ENCODE data around the gene PCSK4. TPM values are rescaled to one million over a fixed set of nuclear protein-coding genes. Genes with fewer than 3 reads are reported as not detected.

Gene PCSK4
- total RNA-seq, 1 experiment from 2014 or later: 11.1 TPM

DNA sequence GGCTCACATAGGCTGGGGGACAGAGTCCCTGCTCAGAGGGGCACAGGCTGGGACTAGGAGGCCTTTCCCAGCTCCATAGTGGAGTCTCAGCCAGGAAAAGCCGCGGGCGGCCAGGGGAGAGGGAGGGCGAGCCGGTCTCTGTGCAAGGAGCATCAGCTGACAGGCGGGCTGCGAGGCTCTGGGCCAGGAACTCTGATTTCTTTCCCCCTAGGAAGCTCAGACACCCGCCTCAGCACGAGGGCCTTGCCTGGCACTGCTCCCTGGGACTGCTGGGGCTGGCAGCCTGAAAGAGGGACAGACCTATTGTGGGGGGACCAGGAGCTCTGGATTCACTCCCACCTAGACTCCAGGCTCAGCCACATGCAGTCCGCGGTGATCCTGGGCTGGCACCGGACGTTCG, 31.5 kb upstream of the PCSK4 start:
- intact Hi-C loops (cut with micrococcal nuclease): no loop called here
- H4K20me1 ChIP-seq (ENCODE audit: insufficient read depth): no peaks in the 10 kb centered on the region

More for the DNA sequence above, 31.5 kb upstream of the PCSK4 start:
- Histone ChIP-seq H3K4me3 (replicated peaks in 1 of 2; ENCODE audit: low read depth in 1 of 2, low read length in 2 of 2) (no peak overlapping the region), H3K36me3 (ENCODE audit: control insufficient read depth in 1 of 2, insufficient read depth in 2 of 2, low read length in 2 of 2) (no peaks in the 10 kb centered on the region), H2AFZ (ENCODE audit: low read depth, low read length, poor library complexity, severe bottlenecking) (no peak overlapping the region), H3K4me2 (ENCODE audit: low read length) (no peak overlapping the region), H3K4me1 (ENCODE audit: control insufficient read depth in 1 of 2, insufficient read depth in 2 of 2, low read length in 2 of 2) (no peaks in the 10 kb centered on the region), H3K79me2 (ENCODE audit: insufficient read depth, low read length) (no peaks in the 10 kb centered on the region), H3K27ac (ENCODE audit: low read depth, low read length) (no peak overlapping the region), H3K9me2 (ENCODE audit: insufficient read depth) (no peaks in the 10 kb centered on the region), H3K27me3 (ENCODE audit: insufficient read depth, low read length) (no peaks in the 10 kb centered on the region), H3K9ac (ENCODE audit: low read length) (no peak overlapping the region), H3K9me3 (ENCODE audit: control insufficient read depth in 1 of 2, insufficient read depth in 1 of 2, low read depth in 1 of 2, low read length in 2 of 2) (no peaks in the 10 kb centered on the region)
- ChIA-PET RAD21 (ENCODE audit: low non-redundant PET in 1 of 2, low total read pairs in 2 of 2, uncharacterized antibody in 2 of 2, unreplicated experiment in 2 of 2) (no interaction called here), CTCF (interaction anchor here (0.5 to 1.2 kb wide), 2 partner anchors 25 to 304 kb away, joined by 4 to 5 read pairs; no protein-coding TSS in a partner anchor), POLR2A (no interaction called here)
- no TSS peak for BruUV-seq (replicated peaks)
- TF ChIP-seq SP1 (IDR thresholded peaks at IDR 0.05; ENCODE audit: low read depth): no peak
- no peak for TF ChIP-seq CEBPB (IDR thresholded peaks at IDR 0.05; ENCODE audit: low read depth)
- TF ChIP-seq SRF (IDR thresholded peaks at IDR 0.05; ENCODE audit: low read depth): no peak
- no peak for TF ChIP-seq RAD21 (IDR thresholded peaks at IDR 0.05; ENCODE audit: low read depth)
- no peak for TF ChIP-seq EZH2phosphoT487 (IDR thresholded peaks at IDR 0.05; ENCODE audit: borderline replicate concordance)
- TF ChIP-seq SIN3A (IDR thresholded peaks at IDR 0.05; ENCODE audit: low read depth): no peak
- no peak for TF ChIP-seq EZH2 (IDR thresholded peaks at IDR 0.05)
- no peak for TF ChIP-seq ZFX (IDR thresholded peaks at IDR 0.05)
- no peak for TF ChIP-seq ELF1 (IDR thresholded peaks at IDR 0.05; ENCODE audit: borderline replicate concordance, low read depth)
- no peak for TF ChIP-seq POLR2A (IDR thresholded peaks at IDR 0.05; ENCODE audit: borderline replicate concordance, extremely low read depth, insufficient read depth, insufficient read length)
- TF ChIP-seq FOSL1 (IDR thresholded peaks at IDR 0.05; ENCODE audit: low read depth): no peak
- TF ChIP-seq, protein P1, sequence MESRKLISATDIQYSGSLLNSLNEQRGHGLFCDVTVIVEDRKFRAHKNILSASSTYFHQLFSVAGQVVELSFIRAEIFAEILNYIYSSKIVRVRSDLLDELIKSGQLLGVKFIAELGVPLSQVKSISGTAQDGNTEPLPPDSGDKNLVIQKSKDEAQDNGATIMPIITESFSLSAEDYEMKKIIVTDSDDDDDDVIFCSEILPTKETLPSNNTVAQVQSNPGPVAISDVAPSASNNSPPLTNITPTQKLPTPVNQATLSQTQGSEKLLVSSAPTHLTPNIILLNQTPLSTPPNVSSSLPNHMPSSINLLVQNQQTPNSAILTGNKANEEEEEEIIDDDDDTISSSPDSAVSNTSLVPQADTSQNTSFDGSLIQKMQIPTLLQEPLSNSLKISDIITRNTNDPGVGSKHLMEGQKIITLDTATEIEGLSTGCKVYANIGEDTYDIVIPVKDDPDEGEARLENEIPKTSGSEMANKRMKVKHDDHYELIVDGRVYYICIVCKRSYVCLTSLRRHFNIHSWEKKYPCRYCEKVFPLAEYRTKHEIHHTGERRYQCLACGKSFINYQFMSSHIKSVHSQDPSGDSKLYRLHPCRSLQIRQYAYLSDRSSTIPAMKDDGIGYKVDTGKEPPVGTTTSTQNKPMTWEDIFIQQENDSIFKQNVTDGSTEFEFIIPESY (IDR thresholded peaks at IDR 0.05; ENCODE audit: extremely low read depth, insufficient replicate concordance, low read length): no peak
- TF ChIP-seq YY1 (IDR thresholded peaks at IDR 0.05; ENCODE audit: extremely low read depth, insufficient replicate concordance, low read depth, low read length): no peak
- TF ChIP-seq, protein P2, sequence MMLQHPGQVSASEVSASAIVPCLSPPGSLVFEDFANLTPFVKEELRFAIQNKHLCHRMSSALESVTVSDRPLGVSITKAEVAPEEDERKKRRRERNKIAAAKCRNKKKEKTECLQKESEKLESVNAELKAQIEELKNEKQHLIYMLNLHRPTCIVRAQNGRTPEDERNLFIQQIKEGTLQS (IDR thresholded peaks at IDR 0.05): no peak
- no peak for TF ChIP-seq CBX3 (IDR thresholded peaks at IDR 0.05; ENCODE audit: low read depth)
- no peak for TF ChIP-seq TCF7L2 (IDR thresholded peaks at IDR 0.05; ENCODE audit: borderline replicate concordance, extremely low read depth, insufficient read depth, insufficient read length)
- TF ChIP-seq, protein P3, sequence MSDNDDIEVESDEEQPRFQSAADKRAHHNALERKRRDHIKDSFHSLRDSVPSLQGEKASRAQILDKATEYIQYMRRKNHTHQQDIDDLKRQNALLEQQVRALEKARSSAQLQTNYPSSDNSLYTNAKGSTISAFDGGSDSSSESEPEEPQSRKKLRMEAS (IDR thresholded peaks at IDR 0.05): no peak
- TF ChIP-seq ZNF274 (IDR thresholded peaks at IDR 0.05; ENCODE audit: low read depth, low read length): no peak
- TF ChIP-seq EGR1 (IDR thresholded peaks at IDR 0.05; ENCODE audit: low read depth): no peak
- no peak for ATAC-seq
- no peak for DNase-seq (ENCODE audit: low read depth, low spot score)
